Activated CD4-positive, alpha-beta memory T cell treated with anti-CD3 and anti-CD28 coated beads, Interleukin-2, amount 10 ng/mL, durations not matched to agents 7 days and 5 days (primary cell): ENCODE measurements around the gene GIPC2. TPM values are rescaled to one million over a fixed set of nuclear protein-coding genes. Genes with fewer than 3 reads are reported as not detected.

ENCODE experiments used
- CTCF ChIA-PET: fragments of 350-600 bp; sonication (Branson Sonifier 250); formaldehyde crosslinking; loops from one replicate; lab custom pipeline; 2021; ENCODE audit warnings: antibody characterized with exemption, inconsistent platforms; lab: Charles Lee
- POLR2A ChIA-PET: fragments of 350-600 bp; sonication (Branson Sonifier 250); formaldehyde crosslinking; loops from one replicate; lab custom pipeline; 2021; ENCODE audit warnings: antibody characterized with exemption; lab: Charles Lee
- DNase-seq: peaks from one replicate; pipeline ENCODE4 v3.0.0-alpha.2; 2020
- H3K27ac Mint-ChIP-seq: one replicate; pipeline ENCODE4 v1.8.0; 2021; ENCODE audit warnings: mild to moderate bottlenecking, mixed read lengths
- H3K27me3 Mint-ChIP-seq: one replicate; pipeline ENCODE4 v1.8.0; 2021; ENCODE audit warnings: mixed read lengths
- H3K36me3 Mint-ChIP-seq: one replicate; pipeline ENCODE4 v1.8.0; 2021; ENCODE audit warnings: low read depth, mixed read lengths
- H3K4me1 Mint-ChIP-seq: one replicate; pipeline ENCODE4 v1.8.0; 2021; ENCODE audit warnings: mixed read lengths
- H3K4me3 Mint-ChIP-seq: one replicate; pipeline ENCODE4 v1.8.0; 2021; ENCODE audit warnings: mild to moderate bottlenecking, mixed read lengths
- H3K9me3 Mint-ChIP-seq: one replicate; pipeline ENCODE4 v1.8.0; 2021; ENCODE audit warnings: mixed read lengths
- total RNA-seq, 2 experiments: library from RNA; stranded (reverse); gene quantifications; one replicate each; pipeline ENCODE4 v1.2.3, GENCODE V29; 2021

Gene GIPC2
- total RNA-seq, 2 experiments from 2014 or later: 0.10 to 0.15 TPM

DNA sequence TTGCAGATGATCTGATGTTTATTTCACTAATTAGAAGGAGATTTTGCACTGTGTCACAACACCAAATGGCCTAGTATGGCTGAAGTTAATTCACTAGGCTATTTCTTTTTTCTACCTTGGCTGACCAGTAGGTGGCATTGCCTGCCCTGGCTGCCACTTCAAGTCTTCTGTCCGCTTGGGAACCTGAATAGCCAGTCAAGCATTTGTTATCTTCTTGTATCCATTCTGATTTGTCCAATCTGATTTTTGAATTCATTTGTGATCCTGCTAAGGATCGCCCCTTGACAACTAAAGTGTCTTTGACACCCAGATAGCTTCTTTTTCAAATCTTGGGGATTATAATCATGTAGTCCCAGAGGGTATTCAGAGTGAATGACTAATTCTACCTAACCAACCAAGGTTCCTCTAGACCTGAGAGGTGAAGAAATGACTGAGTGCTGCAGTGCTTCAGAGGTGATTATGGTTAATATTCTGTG is 99.4 kb downstream of the GIPC2 start:
- ChIA-PET CTCF (interaction anchor here (0.8 to 5.1 kb wide), 6 partner anchors 12 to 532 kb away, joined by 3 to 38 read pairs (median 4); no protein-coding TSS in a partner anchor), POLR2A (no interaction called here)
- H3K27me3 Mint-ChIP-seq: peaks cover 19% of the 10 kb centered on the region
- no peak overlapping the region for H3K4me3 Mint-ChIP-seq
- H3K9me3 Mint-ChIP-seq: no peaks in the 10 kb centered on the region
- peak; percentile 38 for DNase-seq
- H3K4me1 Mint-ChIP-seq: peaks cover 19% of the 10 kb centered on the region
- H3K36me3 Mint-ChIP-seq: no peaks in the 10 kb centered on the region
- no peak overlapping the region for H3K27ac Mint-ChIP-seq

DNA sequence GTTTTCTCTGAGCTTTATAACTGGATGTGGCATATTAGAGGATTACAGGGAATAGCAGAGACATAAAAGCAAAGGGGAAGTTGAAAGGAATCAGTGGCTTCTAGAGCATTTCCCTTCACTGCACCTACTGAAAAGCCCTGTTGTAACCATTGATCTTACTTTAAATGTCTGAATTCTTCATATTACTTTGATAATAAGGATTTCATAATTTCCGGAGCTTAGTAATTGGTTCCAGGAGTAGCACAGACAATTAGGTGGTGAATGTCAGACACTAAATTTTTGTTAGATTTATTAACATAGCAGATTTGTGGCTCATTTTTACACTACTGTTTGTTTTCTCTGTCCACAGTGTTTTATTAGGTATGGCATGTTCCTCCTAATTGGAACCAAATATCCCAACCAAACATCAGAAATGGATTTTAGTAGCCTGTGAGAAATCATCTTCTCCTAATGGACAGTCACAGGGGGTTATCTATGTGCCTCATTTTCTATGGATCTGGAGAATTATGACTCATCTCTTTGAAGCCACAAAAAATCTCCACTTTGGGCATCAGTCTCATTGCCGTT is 100.5 kb downstream of the GIPC2 start:
- DNase-seq: no peak
- Mint-ChIP-seq H3K4me1 (peaks cover 19% of the 10 kb centered on the region), H3K27me3 (peaks cover 20% of the 10 kb centered on the region), H3K27ac (no peak overlapping the region), H3K36me3 (no peaks in the 10 kb centered on the region), H3K9me3 (no peaks in the 10 kb centered on the region), H3K4me3 (no peak overlapping the region)
- CTCF ChIA-PET: interaction anchor here (0.6 to 5.1 kb wide), 5 partner anchors 11 to 1402 kb away, joined by 3 to 38 read pairs (median 3); no protein-coding TSS in a partner anchor
- POLR2A ChIA-PET: interaction anchor here (1.6 kb wide), 1 partner anchor 142 kb away, joined by 3 read pairs; the partner anchor contains the start of gene DNAJB4

DNA sequence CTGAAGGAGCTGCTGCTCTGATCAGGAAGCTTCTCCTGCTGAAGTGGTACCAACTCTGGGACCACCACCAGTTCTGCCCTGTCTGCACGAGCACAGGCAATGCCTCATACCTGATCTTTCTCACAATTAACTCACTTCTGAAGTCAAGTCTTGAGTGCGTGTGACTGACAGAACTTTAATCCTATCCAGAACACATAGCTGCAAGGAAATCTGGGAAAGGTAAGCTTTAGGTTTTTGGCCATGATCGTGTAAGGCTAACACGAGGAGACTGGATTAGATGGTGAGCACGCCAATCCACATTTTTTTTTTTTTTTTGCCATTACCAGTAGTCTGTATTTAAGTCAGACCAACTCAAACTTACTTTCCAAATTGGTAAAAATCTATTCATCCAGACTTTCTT is 101.3 kb downstream of the GIPC2 start:
- H3K27me3 Mint-ChIP-seq: peaks cover 20% of the 10 kb centered on the region
- DNase-seq: no peak
- peaks cover 13% of the 10 kb centered on the region for H3K4me1 Mint-ChIP-seq
- no peaks in the 10 kb centered on the region for H3K9me3 Mint-ChIP-seq
- POLR2A ChIA-PET: interaction anchor here (1.6 kb wide), 1 partner anchor 142 kb away, joined by 3 read pairs; the partner anchor contains the start of gene DNAJB4
- CTCF ChIA-PET: no interaction called here
- no peak overlapping the region for H3K27ac Mint-ChIP-seq
- no peak overlapping the region for H3K4me3 Mint-ChIP-seq
- no peaks in the 10 kb centered on the region for H3K36me3 Mint-ChIP-seq

DNA sequence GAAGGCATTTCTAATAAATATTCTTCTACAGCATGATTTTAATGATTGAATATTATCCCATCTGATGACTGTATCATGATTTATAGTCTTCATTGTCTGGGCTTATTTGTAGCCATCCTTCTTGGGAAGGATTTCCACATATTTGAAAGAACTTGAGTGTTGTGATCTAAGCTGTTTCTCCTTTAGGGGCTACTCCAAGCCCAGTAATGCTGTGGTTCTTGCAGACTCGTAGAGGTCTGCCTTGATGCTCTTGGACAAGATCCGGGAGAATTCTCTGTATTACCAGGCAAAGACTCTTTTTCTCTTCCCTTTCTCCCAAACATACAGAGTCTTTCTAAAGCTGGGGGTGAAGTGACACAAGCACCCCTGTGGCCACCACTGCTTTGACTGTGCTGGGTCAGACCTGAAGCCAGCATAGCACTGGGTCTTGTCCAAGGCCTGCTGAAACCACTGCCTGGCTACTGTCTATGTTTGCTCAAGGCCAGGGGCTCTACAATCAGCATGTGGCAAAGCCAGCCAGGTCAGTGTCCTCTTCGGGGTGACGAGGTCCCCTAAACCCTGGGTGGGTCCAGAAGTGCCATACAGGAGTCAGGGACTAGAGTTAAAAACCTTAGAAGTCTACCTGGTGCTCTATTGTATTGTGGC is 107.4 kb downstream of the GIPC2 start:
- ChIA-PET CTCF (no interaction called here), POLR2A (no interaction called here)
- H3K9me3 Mint-ChIP-seq: no peaks in the 10 kb centered on the region
- H3K4me3 Mint-ChIP-seq: no peak overlapping the region
- H3K27ac Mint-ChIP-seq: no peak overlapping the region
- peaks cover 23% of the 10 kb centered on the region for H3K27me3 Mint-ChIP-seq
- H3K4me1 Mint-ChIP-seq: no peaks in the 10 kb centered on the region
- no peak for DNase-seq
- no peaks in the 10 kb centered on the region for H3K36me3 Mint-ChIP-seq

DNA sequence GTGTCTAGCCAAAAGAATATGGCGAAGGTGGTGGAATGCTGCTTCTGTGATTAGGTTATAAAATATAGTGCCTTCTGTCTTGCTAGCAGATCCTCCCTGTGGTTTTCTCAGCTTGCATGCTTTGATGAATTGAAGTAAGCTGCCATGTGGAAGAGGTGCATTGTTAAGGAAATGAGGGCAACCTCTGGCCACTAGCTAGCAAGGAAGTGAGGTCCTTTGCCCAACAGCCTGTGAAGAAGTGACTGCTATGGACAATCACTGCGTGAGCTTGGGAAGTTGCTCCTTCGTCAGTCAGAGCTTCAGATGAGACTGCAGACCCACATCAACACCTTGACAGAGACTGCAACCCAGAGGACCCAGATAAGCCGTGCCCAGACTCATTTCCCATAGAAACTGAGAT is 109.4 kb downstream of the GIPC2 start:
- Mint-ChIP-seq H3K9me3 (no peaks in the 10 kb centered on the region), H3K36me3 (no peaks in the 10 kb centered on the region), H3K27me3 (peaks cover 13% of the 10 kb centered on the region), H3K4me3 (no peak overlapping the region), H3K27ac (no peak overlapping the region), H3K4me1 (no peaks in the 10 kb centered on the region)
- POLR2A ChIA-PET: no interaction called here
- CTCF ChIA-PET: no interaction called here
- DNase-seq: no peak

DNA sequence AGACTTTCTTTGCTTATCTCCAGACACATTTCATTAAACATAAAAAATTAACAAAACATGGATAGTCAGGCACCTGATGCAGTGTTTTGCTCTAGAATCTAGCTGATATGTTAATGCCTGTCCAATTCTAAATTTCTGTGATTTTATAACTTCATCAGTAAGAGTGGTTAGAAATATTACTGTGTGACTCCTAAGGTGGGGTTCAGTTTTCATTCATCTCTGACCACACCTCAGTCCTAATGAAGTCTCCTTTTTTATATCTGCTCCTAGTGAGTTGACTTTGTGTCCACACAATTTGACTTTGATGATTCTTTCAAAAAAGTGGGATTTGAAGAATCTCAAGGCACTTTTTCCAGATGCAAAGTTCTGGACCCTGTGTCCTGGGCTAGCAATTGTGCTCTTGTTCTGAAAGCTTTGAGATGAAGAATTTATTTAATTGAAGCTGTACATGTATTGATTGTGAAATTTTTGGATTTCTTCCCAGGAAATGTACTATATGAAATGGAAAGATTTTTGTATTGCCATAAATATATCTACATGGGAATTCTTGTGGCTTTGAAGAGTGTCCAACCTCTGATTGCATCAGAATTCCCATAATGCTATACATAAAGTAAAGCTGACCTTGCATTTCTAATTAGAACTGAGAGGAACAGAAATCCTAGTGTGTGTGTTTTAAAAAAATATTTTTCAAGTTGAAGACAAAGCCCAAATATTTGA is 111.2 kb downstream of the GIPC2 start:
- CTCF ChIA-PET: interaction anchor here (0.7 kb wide), 1 partner anchor 11 kb away, joined by 3 read pairs; no protein-coding TSS in a partner anchor
- DNase-seq: no peak
- no peak overlapping the region for H3K4me3 Mint-ChIP-seq
- H3K36me3 Mint-ChIP-seq: no peaks in the 10 kb centered on the region
- no peaks in the 10 kb centered on the region for H3K4me1 Mint-ChIP-seq
- no peaks in the 10 kb centered on the region for H3K9me3 Mint-ChIP-seq
- POLR2A ChIA-PET: no interaction called here
- H3K27me3 Mint-ChIP-seq: peaks cover 14% of the 10 kb centered on the region
- no peak overlapping the region for H3K27ac Mint-ChIP-seq

DNA sequence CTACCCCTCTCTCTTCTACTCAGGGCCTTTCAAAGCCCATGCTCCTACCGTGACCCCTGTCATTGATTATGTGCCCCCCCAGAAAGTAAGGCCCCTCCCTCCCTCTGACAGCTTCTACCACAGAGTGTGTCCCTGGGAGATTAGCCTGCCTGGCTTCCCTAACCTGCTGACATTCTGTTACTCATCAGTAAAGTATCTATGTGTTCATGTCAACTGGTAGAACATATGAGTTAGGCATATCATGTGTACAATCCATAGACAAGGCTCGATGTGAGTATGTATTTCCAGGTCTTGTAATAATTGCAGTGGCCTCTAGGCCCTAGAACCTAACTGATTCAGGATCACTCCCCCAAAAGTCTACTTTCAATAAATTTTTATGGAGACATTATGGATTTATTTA is 120.0 kb downstream of the GIPC2 start:
- ChIA-PET POLR2A (no interaction called here), CTCF (no interaction called here)
- Mint-ChIP-seq H3K4me1 (no peaks in the 10 kb centered on the region), H3K4me3 (no peak overlapping the region), H3K27ac (no peak overlapping the region), H3K36me3 (no peaks in the 10 kb centered on the region), H3K27me3 (peaks cover 2% of the 10 kb centered on the region), H3K9me3 (no peaks in the 10 kb centered on the region)
- no peak for DNase-seq

DNA sequence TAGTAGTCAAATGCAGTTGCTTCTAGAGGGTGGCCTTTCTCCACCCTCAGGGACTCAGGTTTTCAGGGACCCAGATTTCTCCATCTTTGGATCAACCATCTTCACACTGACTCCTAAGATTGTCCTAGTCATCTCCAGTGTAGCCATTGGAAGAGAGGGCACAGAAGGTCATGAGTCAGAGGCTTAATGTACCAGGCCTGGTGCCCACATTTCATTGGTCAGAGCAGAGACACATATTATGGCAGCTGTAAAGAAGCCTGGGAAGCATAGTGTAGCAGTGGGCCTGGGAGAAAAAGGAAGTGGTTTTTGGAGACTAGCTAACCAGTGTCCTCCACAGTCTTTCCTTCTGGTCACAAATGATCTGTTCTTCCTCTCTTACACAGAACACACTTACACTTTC is 122.5 kb downstream of the GIPC2 start:
- POLR2A ChIA-PET: no interaction called here

DNA sequence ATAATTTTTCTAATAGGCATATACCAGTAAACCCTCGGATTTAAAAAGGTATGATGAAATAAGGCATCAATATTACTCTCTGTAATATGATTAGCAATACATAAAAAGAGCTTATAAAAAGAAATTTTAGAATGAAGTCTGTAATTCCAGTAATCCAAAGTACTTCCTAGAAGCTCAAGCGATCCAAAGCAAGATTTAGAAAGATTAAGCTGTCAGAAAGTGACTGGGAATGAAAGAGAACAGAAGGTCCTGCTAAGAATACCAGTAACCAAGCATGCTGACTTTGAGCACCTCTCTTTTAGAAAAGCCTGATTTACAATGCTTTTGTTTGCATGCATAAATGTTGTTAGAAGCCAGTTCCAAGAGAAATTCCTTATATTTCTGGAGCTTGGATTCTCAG is 125.1 kb downstream of the GIPC2 start:
- POLR2A ChIA-PET: no interaction called here
- H3K36me3 Mint-ChIP-seq: no peaks in the 10 kb centered on the region
- H3K27ac Mint-ChIP-seq: no peak overlapping the region
- DNase-seq: no peak
- CTCF ChIA-PET: no interaction called here
- no peak overlapping the region for H3K4me3 Mint-ChIP-seq
- H3K9me3 Mint-ChIP-seq: no peaks in the 10 kb centered on the region
- no peaks in the 10 kb centered on the region for H3K4me1 Mint-ChIP-seq
- H3K27me3 Mint-ChIP-seq: no peaks in the 10 kb centered on the region

More for the DNA sequence above, 122.5 kb downstream of the GIPC2 start:
- Mint-ChIP-seq H3K4me1 (no peaks in the 10 kb centered on the region), H3K36me3 (no peaks in the 10 kb centered on the region), H3K27ac (no peak overlapping the region), H3K4me3 (no peak overlapping the region), H3K9me3 (no peaks in the 10 kb centered on the region), H3K27me3 (no peaks in the 10 kb centered on the region)
- CTCF ChIA-PET: no interaction called here
- no peak for DNase-seq

DNA sequence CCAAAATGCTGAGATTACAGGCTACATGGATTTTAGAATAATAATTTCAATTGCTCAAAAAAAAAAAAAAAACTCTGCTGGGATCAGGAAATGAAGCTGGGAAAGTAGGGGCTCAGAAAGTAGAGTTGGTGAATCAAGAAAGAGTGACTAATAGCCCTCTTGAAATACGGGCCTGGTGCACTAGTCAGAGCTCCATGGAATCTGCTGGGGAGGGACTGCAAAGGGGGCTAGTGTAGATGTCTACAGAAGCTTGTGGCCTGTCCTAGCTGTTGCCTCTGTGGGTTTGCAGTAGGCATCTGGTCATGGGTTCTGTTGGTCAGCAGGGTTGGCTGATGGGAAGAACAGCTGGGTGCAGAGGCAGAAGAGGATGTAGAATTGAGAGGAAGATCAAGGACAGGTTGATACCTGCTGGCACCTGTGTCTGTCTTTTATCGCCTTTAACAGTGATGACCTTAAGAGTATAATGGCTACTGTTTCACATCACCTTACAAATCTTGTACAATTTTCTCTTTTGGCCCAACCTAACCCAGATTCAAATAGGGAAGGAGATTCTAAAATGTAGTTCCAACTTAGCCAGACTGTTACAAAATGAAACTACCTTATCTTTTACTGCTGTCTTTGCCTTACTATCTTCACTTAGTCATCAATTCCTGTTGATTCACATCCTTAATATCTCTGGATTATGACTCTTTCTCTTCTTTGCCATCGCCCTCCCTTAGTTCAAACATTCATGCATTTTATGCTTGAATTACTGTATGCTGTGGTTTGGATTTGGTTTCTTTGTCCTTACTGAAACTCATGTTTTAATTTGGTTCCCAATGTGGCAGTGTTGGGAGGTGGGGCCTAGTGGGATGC is 126.2 kb downstream of the GIPC2 start:
- no peak for DNase-seq
- Mint-ChIP-seq H3K27me3 (no peaks in the 10 kb centered on the region), H3K27ac (no peak overlapping the region), H3K36me3 (no peaks in the 10 kb centered on the region), H3K4me3 (no peak overlapping the region), H3K9me3 (no peaks in the 10 kb centered on the region), H3K4me1 (no peaks in the 10 kb centered on the region)
- ChIA-PET CTCF (no interaction called here), POLR2A (no interaction called here)

DNA sequence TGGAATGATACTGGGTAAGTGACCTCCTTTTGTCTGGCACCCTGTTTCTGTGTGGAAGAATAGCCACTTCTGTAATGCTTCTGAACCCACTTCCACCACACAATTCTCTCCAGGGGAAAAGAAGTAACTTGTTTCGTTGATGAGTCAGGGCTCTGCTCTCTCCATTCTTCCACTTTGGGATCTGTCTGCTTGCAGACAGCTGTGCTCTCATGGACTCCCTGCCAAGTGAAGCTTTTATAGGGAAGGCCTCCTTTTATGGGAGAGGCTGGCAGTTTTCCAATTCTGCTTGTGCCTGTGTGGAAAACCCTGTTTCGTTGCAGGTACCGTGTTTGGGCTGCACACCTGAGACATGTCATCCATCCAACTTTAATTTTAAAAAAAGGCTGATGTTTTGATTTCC is 130.7 kb downstream of the GIPC2 start:
- no peaks in the 10 kb centered on the region for H3K36me3 Mint-ChIP-seq
- CTCF ChIA-PET: no interaction called here
- peaks cover 2% of the 10 kb centered on the region for H3K27me3 Mint-ChIP-seq
- H3K27ac Mint-ChIP-seq: no peak overlapping the region
- no peaks in the 10 kb centered on the region for H3K4me1 Mint-ChIP-seq
- no peak overlapping the region for H3K4me3 Mint-ChIP-seq
- H3K9me3 Mint-ChIP-seq: no peaks in the 10 kb centered on the region
- POLR2A ChIA-PET: no interaction called here
- DNase-seq: no peak

DNA sequence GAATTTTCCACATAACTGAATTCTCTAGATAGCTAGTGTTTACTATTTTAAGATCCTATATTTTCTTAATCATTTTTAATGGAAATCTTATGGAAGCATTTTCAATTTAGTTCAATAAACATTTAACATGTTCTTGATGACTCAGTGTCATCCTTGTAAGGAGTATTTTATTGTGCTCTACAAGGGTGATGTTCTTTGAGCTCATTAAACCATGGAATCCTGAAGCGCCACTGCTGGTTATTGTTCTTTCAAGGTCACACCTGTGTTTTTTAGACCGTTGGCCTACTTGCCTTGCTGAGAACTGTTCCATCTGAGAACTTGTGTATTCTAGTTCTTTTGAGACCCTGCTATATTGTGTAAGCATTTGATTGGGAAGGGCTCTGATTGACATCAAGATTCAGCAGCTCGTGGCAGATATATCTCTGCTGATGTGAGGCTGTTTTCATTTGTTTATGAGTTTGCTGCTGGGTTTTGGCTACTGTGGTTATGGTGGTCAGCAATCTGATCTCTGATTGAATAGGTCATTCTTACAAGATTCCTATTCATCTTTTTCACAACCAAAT is 132.0 kb downstream of the GIPC2 start:
- H3K27ac Mint-ChIP-seq: no peak overlapping the region
- no peaks in the 10 kb centered on the region for H3K9me3 Mint-ChIP-seq
- H3K4me3 Mint-ChIP-seq: no peak overlapping the region
- no peaks in the 10 kb centered on the region for H3K36me3 Mint-ChIP-seq
- no peaks in the 10 kb centered on the region for H3K4me1 Mint-ChIP-seq
- ChIA-PET POLR2A (no interaction called here), CTCF (no interaction called here)
- peaks cover 2% of the 10 kb centered on the region for H3K27me3 Mint-ChIP-seq
- no peak for DNase-seq
